ENCODE results near the gene RPS6KA6. TPM values are rescaled to one million over a fixed set of nuclear protein-coding genes. Genes with fewer than 3 reads are reported as not detected.

The RPS6KA6 gene
- total RNA-seq, 4 donors from 2014 or later = 0.49 to 3.9 (median 0.72) TPM

DNA sequence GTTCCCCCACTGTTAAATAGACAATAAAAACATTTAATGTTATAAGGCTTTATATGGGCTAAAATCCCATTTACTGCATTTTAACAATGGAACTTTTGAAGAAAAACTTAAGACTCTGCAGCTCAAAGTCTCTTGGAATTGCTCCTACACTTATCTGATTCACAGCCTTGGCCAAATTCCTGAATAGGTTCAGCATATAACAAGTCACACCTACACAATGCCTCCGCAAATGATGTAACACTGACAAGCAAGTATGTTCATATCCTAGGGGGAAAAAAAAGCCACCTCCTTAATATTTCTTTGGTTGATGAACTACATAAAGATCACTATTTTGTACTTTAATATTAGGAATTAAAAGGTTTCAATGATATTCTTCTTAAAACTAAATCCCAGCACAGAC lies 34.5 kb downstream of the RPS6KA6 start:
- TF ChIP-seq, protein P1, sequence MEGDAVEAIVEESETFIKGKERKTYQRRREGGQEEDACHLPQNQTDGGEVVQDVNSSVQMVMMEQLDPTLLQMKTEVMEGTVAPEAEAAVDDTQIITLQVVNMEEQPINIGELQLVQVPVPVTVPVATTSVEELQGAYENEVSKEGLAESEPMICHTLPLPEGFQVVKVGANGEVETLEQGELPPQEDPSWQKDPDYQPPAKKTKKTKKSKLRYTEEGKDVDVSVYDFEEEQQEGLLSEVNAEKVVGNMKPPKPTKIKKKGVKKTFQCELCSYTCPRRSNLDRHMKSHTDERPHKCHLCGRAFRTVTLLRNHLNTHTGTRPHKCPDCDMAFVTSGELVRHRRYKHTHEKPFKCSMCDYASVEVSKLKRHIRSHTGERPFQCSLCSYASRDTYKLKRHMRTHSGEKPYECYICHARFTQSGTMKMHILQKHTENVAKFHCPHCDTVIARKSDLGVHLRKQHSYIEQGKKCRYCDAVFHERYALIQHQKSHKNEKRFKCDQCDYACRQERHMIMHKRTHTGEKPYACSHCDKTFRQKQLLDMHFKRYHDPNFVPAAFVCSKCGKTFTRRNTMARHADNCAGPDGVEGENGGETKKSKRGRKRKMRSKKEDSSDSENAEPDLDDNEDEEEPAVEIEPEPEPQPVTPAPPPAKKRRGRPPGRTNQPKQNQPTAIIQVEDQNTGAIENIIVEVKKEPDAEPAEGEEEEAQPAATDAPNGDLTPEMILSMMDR (IDR thresholded peaks at IDR 0.05; ENCODE audit: low read depth) = no peak

DNA sequence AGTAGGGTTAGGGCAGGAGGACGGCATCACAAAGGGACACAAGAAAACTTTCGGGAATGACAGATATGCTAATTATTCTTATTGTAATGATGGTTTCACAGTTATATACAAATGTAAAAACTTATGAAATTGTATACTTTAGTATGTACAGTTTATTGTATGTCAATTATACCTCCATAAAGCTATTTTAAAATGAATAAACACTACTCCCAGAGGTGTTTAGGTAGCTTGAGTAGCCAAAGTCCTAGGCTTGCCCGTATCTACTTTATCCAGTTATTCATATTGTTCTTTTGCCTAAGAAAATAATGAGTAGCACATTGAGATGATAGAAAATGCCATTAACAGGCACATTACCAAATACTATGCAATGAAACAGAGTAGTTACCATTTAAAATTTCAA lies 43.0 kb downstream of the RPS6KA6 start:
- TF ChIP-seq, protein P1 (IDR thresholded peaks at IDR 0.05; ENCODE audit: low read depth) = no peak

DNA sequence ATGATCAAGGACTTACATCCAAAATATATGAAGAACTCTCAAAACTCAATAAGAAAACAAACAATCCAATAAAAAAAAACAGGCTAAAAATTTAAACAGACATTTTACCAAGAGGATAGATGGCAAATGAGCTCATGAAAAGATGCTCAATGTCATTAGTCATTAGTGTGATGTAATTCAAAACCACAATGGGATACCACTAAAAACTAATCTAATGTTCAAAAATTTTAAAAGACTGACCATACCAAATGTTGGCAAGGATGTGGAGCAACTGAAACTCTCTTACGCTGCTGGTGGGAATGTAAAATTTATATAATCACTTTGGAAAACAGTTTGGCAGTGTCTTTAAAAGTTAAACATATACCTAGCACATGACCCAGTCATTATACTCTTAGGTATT lies 43.7 kb downstream of the RPS6KA6 start:
- TF ChIP-seq, protein P1 (IDR thresholded peaks at IDR 0.05; ENCODE audit: low read depth) = no peak

DNA sequence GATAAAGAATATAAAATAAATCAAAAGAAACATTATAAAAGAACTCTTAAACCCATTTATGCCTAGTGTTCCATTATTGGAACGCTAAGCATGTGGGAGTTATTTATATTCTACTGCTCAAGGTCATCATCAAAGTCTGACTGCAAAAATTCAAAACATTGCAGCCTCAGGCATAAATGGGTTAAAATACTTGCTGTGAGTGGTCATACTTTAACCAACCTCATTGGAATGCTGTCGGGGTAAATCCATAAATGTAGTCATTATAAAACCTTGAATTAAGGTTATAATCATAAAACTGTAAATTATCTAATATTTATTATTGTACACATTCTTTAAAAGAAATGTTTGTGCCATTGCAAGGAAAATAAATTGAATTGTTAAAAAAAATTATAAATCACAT lies 55.0 kb downstream of the RPS6KA6 start:
- TF ChIP-seq, protein P1 (IDR thresholded peaks at IDR 0.05; ENCODE audit: low read depth) = no peak

DNA sequence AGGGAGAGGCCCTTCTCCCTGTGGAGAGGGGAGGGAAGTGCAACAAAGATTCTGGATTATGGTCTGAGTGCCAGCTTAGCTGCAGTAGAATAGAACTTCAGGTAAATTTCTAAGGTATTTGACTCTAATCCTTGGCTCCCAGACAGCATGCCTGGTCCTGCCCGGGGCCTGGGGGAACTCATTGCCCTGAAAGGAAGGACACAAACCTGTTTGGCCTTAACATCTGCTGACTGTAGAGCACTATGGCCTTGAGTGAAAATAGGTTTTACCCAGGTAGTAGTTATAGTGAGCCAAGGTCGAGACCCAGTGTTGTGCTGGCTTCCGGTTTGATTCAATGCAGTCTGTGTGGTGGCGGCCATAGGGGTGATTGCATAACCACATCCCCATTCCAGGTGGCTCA lies 64.4 kb downstream of the RPS6KA6 start:
- TF ChIP-seq, protein P1 (IDR thresholded peaks at IDR 0.05; ENCODE audit: low read depth) = no peak

DNA sequence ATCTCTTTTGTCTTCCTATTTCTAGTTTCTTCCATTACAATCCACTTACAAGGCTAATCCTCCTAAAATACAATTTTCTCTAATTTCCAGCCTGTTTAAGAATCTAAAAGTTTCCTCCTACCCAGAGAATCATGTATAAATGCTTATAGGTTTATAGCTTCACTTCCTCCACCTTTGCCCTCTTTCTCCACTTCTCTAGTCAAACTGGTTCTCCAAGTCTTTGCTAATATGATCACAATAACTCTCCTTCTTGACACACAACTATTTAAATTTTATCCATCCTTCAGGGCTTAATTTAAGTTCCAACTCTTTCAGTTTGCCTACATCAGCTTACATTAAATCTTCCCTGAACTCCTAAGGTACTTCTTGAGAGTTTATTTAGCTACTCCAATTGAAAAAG lies 69.2 kb downstream of the RPS6KA6 start:
- TF ChIP-seq, protein P1 (IDR thresholded peaks at IDR 0.05; ENCODE audit: low read depth) = no peak

DNA sequence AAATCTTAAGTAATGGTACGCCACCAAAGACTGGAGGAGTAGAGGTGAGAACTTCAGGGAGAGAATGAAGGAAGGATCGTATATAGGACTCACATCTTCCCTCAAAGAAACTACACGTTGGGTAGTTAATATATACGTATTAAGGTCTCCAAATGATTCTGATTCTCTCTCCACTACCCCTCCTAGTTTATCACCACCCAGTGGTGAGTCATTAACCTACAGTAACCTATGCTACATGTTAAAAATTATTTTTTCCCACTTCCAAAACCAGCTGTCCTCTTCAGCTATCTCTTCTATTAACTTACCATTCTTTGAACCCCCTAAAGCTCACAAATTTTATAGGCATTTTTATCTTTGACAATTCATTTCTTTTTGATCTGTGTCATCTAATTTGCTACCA lies 69.7 kb downstream of the RPS6KA6 start:
- TF ChIP-seq, protein P1 (IDR thresholded peaks at IDR 0.05; ENCODE audit: low read depth) = no peak
